Measurements from ENCODE around the gene MAML3.
A peak's percentile ranks its signal among the peaks of the same experiment; 100 is the strongest.

The MAML3 gene

DNA sequence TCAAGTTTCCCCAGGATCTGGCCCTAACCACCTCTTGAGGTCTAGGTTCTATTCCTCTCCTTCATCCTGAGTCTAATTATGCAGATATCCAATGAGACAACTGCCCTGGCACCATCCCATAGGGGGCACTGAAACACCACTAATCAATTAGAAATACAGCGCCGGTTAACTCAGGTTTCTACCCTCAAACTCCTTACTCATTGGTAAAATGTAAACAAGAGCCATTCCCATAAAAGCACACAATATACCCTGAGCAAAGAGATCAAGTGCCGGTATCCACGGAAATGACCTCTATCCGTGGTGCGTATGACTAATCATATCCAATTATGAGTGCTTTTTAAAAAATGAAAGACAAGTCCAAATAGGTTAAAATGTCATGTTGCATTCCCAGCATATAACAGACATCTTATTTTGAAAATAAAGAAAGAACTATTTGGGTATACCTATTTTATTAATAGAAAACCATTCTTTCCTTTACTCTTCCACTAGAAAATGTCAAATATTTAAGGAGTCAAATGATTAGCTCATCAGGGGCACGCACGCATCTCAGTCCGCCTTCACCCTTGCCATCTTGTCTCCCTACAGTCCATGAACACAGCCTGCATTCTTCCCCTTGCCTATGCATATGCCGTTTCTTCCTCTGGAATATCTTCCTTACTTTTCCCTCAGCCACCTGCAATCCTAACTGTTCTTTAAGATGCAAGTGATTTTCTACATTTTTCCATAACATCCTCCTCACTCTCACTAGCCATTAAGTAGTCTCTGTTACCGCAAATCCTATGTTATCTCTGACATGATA lies 141.1 kb downstream of the MAML3 start:
- no peak overlapping the region for H3K4me3 ChIP-seq (ENCODE audit: control insufficient read depth, low read depth, low read length)
- DNase-seq (ENCODE audit: low read depth) = peak; percentile 51
- TF ChIP-seq, protein P1, sequence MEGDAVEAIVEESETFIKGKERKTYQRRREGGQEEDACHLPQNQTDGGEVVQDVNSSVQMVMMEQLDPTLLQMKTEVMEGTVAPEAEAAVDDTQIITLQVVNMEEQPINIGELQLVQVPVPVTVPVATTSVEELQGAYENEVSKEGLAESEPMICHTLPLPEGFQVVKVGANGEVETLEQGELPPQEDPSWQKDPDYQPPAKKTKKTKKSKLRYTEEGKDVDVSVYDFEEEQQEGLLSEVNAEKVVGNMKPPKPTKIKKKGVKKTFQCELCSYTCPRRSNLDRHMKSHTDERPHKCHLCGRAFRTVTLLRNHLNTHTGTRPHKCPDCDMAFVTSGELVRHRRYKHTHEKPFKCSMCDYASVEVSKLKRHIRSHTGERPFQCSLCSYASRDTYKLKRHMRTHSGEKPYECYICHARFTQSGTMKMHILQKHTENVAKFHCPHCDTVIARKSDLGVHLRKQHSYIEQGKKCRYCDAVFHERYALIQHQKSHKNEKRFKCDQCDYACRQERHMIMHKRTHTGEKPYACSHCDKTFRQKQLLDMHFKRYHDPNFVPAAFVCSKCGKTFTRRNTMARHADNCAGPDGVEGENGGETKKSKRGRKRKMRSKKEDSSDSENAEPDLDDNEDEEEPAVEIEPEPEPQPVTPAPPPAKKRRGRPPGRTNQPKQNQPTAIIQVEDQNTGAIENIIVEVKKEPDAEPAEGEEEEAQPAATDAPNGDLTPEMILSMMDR (IDR thresholded peaks at IDR 0.05; ENCODE audit: control insufficient read depth, insufficient read depth, low read depth, low read length, missing control alignments) = peak; percentile 72

DNA sequence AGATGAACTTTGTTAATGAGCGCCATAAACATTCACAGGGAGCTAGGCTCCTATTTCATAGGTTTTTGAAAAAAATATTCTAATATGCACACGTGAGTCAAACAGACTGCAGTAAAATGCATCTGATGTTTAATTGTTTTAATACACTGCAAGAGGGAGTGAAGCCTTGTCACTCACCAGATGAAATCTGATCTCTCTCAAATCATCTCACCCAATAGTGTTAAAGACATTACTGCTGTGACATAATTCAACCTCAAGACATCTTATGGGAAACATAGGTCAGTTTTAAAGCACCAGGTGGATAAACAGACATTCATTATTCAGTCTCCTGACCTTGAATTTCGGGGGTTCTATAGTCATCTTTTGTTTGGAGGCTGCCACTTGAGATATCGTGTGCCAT lies 148.3 kb downstream of the MAML3 start:
- TF ChIP-seq, protein P1 (IDR thresholded peaks at IDR 0.05; ENCODE audit: control insufficient read depth, insufficient read depth, low read depth, low read length, missing control alignments) = no peak
- no peak for DNase-seq (ENCODE audit: low read depth)
- no peak overlapping the region for H3K4me3 ChIP-seq (ENCODE audit: control insufficient read depth, low read depth, low read length)

DNA sequence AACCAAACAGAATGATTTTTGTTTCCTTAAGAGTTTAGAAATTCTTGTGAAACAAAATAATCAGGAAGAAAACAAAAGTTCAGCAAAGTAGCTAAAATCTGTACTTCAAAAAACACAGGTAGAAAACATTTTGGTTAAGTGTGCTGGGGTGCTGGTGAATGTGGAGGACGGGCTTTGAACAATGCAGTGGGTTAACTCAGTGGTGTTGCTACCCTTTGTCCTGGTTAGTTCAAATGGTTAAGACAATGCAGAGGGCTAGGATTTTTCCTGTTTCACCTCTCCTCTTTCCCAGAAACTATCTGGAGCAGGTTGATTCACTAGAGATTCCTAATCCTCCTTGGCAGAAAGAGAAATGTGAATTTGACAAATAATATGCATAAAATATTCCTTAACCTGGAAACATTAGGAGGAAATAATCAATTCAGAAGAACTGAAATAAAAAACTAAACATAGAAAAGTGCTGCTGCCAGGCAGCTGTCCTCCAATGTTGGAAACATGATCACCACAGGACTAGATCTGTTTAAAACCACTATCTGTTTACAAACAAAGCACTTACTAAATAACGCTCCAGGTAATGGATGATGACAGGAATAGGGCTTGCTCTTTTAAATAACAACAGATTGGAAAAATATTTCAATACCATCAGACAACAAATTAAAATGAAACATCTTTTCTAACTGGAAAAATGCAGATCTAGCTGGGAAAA lies 148.9 kb downstream of the MAML3 start:
- TF ChIP-seq, protein P1 (IDR thresholded peaks at IDR 0.05; ENCODE audit: control insufficient read depth, insufficient read depth, low read depth, low read length, missing control alignments) = no peak
- DNase-seq (ENCODE audit: low read depth) = no peak
- no peak overlapping the region for H3K4me3 ChIP-seq (ENCODE audit: control insufficient read depth, low read depth, low read length)

DNA sequence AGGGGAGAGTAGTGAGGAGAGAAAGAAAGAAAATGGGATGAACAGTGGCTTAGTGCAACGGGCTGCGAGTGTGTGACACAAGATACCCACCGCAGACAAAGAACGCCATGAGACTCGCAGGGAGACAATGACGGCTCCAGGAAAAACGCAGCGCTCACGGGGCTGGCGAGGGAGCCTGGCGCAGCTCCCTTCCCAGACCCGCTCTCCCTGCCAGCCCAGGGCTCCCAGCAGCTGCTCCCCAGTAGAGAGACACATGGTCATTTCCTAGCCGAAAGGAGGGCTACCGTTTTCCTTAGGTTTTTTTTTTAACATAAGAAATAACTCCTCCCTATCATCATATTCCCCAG lies 149.5 kb downstream of the MAML3 start:
- peak; percentile 7 for DNase-seq (ENCODE audit: low read depth)
- TF ChIP-seq, protein P1 (IDR thresholded peaks at IDR 0.05; ENCODE audit: control insufficient read depth, insufficient read depth, low read depth, low read length, missing control alignments) = no peak
- peak overlapping the region; percentile 34 for H3K4me3 ChIP-seq (ENCODE audit: control insufficient read depth, low read depth, low read length)

DNA sequence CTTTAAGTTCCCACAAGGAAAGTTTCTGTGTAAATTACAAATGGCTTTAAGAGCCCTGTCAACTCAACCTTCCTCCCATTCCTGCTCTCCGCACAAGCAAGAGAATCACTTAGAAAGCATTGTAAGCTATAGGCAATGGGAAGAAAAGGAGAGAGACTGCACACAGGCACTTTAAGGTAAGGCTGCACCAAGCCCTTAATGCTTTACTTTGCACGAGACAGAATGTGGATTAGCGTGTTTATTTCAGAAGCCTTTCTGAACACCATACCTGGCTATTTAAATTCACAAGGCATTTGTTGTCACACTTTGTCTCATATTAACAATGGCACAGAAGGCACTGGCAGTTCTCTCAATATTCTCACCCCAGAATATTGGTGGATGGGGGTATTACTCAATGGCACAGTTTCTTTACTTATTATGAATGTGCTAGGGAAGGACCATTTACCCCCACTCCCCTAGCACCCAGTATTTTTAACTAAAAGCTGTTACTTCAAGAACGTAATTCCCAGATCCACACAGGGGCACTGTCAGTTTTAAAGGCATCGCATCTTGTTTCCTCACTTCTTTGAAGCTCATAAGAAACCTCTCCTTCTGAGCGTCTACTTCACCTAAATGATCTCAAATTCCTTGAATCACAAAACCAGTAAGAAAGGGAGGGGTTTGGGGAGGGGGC lies 150.0 kb downstream of the MAML3 start:
- peak overlapping the region; percentile 34 for H3K4me3 ChIP-seq (ENCODE audit: control insufficient read depth, low read depth, low read length)
- TF ChIP-seq, protein P1 (IDR thresholded peaks at IDR 0.05; ENCODE audit: control insufficient read depth, insufficient read depth, low read depth, low read length, missing control alignments) = no peak
- DNase-seq (ENCODE audit: low read depth) = no peak

DNA sequence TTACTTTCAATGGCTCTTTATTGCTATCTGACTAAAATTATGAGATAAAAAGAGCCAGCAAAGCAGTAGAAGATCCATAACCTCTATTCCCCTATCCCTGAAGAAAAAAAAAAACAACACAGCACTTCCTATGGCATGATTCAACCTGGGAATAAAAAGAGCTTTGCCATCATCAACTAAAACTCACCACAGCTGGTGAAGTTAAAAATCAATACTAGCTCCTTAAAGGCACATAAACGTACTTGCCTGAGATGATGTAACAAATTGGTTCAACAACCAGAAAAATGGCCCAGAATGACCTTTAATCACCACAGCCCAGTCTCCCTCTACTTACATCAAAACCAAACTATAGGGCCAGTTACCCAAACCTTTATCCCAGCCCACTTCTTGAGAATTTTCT lies 153.8 kb downstream of the MAML3 start:
- TF ChIP-seq, protein P1 (IDR thresholded peaks at IDR 0.05; ENCODE audit: control insufficient read depth, insufficient read depth, low read depth, low read length, missing control alignments) = no peak
- no peak overlapping the region for H3K4me3 ChIP-seq (ENCODE audit: control insufficient read depth, low read depth, low read length)
- no peak for DNase-seq (ENCODE audit: low read depth)

Measured in AG09309 (cell line).